Hepatocyte (in vitro differentiated cells): ENCODE measurements around the gene SYNPR.

Experiments used
- EZH2 ChIP-seq: fragments of 200-600 bp; sonication (generic); IDR thresholded peaks from 2 replicates; pipeline ENCODE4 v1.6.1; 2016; ENCODE audit warnings: antibody characterized with exemption, mild to moderate bottlenecking, borderline replicate concordance
- EZH2phosphoT487 ChIP-seq: fragments of 200-600 bp; sonication (generic); IDR thresholded peaks from one replicate; pipeline ENCODE4 v1.6.1; 2018; ENCODE audit warnings: antibody characterized with exemption, mild to moderate bottlenecking, low read depth, moderate library complexity; ENCODE audit not compliant: unreplicated experiment, severe bottlenecking
- TF ChIP-seq, protein P1 (sequence below): fragments of 200-600 bp; sonication (generic); IDR thresholded peaks from 2 replicates; pipeline ENCODE4 v1.5.1; 2016; ENCODE audit warnings: antibody characterized with exemption, mild to moderate bottlenecking; ENCODE audit not compliant: poor library complexity

DNA sequence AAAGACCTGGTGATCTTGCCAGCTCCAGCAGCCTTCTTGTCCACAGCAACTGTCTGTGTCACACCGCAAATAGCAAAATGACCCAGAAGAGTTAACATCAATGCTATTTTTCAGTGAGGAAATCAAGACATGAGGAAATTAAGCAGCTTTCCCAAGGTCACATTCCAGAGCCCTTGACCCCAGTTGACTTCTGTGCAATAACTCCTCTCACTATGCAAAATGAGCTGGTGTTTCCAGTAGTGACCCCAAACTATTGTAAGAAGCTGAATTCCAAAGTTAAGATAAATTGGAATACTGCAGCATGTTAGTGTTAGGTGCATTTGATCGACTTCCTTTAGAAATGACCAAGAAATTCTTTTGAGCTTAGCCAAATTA is 201.5 kb downstream of the SYNPR start:
- TF ChIP-seq, protein P1, sequence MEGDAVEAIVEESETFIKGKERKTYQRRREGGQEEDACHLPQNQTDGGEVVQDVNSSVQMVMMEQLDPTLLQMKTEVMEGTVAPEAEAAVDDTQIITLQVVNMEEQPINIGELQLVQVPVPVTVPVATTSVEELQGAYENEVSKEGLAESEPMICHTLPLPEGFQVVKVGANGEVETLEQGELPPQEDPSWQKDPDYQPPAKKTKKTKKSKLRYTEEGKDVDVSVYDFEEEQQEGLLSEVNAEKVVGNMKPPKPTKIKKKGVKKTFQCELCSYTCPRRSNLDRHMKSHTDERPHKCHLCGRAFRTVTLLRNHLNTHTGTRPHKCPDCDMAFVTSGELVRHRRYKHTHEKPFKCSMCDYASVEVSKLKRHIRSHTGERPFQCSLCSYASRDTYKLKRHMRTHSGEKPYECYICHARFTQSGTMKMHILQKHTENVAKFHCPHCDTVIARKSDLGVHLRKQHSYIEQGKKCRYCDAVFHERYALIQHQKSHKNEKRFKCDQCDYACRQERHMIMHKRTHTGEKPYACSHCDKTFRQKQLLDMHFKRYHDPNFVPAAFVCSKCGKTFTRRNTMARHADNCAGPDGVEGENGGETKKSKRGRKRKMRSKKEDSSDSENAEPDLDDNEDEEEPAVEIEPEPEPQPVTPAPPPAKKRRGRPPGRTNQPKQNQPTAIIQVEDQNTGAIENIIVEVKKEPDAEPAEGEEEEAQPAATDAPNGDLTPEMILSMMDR, result no peak
- TF ChIP-seq EZH2 (no peak), EZH2phosphoT487 (no peak)
